ENCODE data around the gene HECTD1. TPM values are rescaled to one million over a fixed set of nuclear protein-coding genes. Genes with fewer than 3 reads are reported as not detected.
"Not testable (repeated sequence)": the region's sequence is repeated elsewhere in the genome, so short reads cannot be mapped to it uniquely, and the experiment has no call there.

HECTD1 gene
- polyA plus RNA-seq, 1 experiment, result 70.5 TPM

DNA sequence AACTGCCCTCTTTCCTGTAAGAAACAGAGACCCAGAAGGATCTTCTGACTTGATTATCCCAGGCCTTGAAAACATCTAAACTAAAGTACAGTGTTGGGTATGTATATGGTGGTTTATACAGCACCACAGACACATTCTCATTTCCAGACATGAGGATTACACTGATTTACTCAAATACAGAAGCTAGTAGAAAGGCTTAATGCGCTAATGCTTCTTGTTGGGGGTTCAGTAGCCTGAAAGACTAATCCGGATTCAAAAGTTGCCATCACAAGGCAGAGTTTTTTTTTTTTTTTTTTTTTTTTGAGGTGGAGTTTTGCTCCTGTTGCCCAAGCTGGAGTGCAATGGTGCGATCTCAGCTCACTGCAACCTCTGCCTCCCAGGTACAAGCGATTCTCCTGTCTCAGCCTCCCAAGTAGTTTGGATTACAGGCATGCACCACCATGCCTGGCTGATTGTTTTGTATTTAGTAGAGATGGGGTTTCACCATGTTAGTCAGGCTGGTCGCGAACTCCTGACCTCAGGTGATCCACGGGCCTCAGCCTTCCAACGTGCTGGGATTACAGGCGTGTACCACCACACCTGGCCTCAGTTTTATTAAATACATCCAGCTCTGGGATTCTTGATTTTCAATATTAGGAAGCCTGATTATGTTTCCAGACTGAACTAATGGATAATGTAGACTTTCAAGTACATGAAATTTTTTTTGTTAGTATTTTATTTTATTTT is 46.3 kb upstream of the HECTD1 start:
- POLR2A ChIA-PET, result no interaction called here
- no peaks in the 10 kb centered on the region for H3K27me3 ChIP-seq (ENCODE audit: control insufficient read depth, insufficient read depth, low read length)
- no peak for DNase-seq (ENCODE audit: low read depth)
- CTCF ChIA-PET, result no interaction called here
- no peak overlapping the region for H3K4me3 ChIP-seq (ENCODE audit: low read depth, low read length)
- H3K36me3 ChIP-seq (ENCODE audit: control insufficient read depth, insufficient read depth, low read length), result no peaks in the 10 kb centered on the region
- TF ChIP-seq, protein P1, sequence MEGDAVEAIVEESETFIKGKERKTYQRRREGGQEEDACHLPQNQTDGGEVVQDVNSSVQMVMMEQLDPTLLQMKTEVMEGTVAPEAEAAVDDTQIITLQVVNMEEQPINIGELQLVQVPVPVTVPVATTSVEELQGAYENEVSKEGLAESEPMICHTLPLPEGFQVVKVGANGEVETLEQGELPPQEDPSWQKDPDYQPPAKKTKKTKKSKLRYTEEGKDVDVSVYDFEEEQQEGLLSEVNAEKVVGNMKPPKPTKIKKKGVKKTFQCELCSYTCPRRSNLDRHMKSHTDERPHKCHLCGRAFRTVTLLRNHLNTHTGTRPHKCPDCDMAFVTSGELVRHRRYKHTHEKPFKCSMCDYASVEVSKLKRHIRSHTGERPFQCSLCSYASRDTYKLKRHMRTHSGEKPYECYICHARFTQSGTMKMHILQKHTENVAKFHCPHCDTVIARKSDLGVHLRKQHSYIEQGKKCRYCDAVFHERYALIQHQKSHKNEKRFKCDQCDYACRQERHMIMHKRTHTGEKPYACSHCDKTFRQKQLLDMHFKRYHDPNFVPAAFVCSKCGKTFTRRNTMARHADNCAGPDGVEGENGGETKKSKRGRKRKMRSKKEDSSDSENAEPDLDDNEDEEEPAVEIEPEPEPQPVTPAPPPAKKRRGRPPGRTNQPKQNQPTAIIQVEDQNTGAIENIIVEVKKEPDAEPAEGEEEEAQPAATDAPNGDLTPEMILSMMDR (IDR thresholded peaks at IDR 0.05; ENCODE audit: insufficient read depth, low read depth, low read length), result no peak

DNA sequence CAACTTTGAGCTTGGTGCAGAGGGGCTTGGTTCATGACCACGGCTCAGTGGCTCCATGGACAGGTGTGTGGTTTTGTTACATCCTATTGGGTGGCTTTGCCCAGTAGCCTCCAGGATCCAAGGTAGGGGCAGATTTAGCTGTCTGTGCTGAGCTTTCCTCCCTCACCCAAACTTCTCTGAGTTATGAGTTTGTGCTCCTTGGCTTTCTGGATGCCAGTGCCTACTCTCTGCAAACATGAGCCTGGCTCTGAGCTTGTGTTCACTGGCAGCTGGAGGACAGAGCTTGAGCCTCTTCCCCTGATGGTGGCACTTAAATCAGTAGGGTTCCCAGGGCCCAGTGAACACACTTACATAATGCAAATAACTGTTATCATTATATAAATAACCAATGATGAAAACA is 45.3 kb upstream of the HECTD1 start:
- Histone ChIP-seq H3K36me3 (ENCODE audit: control insufficient read depth, insufficient read depth, low read length) (no peaks in the 10 kb centered on the region), H3K4me3 (ENCODE audit: low read depth, low read length) (no peak overlapping the region), H3K27me3 (ENCODE audit: control insufficient read depth, insufficient read depth, low read length) (no peaks in the 10 kb centered on the region)
- CTCF ChIA-PET, result no interaction called here
- TF ChIP-seq, protein P1 (IDR thresholded peaks at IDR 0.05; ENCODE audit: insufficient read depth, low read depth, low read length), result no peak
- no peak for DNase-seq (ENCODE audit: low read depth)
- POLR2A ChIA-PET, result no interaction called here

DNA sequence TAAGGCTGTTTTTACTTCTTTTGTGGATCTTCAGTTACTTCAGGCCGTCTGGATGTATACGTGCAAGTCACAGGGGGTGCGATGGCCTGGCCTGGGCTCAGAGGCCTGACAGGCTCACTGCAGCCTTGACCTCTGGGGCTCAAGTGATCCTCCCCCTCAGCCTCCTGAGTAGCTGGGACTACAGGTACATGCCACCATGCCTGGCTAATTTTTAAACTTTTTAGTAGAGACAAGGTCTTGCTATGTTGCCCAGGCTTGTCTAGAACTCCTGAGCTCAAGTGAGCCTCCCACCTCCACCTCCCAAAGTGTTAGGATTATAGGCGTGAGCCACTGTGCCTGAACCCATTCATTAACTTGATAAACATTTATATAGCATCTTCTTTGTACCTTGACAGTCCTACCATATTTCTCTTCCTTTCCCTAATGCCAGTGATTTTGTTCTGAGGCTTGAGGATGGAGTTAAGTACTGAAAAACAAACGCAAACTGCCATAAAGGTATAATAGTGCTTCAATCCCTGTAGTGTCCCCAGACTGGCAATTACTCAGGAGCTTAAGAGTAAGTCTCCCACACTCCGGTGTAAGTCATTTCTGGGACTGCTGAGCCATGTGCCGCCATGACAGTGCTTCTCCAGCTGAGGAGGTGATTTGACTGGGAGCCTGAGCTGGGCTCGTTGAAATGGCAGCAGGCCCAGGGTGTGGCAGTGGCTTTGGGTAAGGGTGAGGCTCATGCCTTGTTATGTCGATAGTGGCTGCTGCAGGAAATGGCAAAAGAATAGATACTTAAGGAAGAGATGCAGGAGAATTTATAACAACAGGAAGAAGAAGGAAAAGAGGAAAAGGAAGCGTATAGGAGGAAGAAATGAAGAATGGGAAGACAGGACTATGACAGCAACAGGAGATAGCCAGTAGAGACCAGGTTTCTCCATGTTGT is 43.7 kb upstream of the HECTD1 start:
- CTCF ChIA-PET, result interaction anchor here (0.7 kb wide), 1 partner anchor 12 kb away, joined by 3 read pairs; no protein-coding TSS in a partner anchor
- no peaks in the 10 kb centered on the region for H3K27me3 ChIP-seq (ENCODE audit: control insufficient read depth, insufficient read depth, low read length)
- TF ChIP-seq, protein P1 (IDR thresholded peaks at IDR 0.05; ENCODE audit: insufficient read depth, low read depth, low read length), result no peak
- no peak for DNase-seq (ENCODE audit: low read depth)
- no peaks in the 10 kb centered on the region for H3K36me3 ChIP-seq (ENCODE audit: control insufficient read depth, insufficient read depth, low read length)
- no peak overlapping the region for H3K4me3 ChIP-seq (ENCODE audit: low read depth, low read length)
- POLR2A ChIA-PET, result no interaction called here

DNA sequence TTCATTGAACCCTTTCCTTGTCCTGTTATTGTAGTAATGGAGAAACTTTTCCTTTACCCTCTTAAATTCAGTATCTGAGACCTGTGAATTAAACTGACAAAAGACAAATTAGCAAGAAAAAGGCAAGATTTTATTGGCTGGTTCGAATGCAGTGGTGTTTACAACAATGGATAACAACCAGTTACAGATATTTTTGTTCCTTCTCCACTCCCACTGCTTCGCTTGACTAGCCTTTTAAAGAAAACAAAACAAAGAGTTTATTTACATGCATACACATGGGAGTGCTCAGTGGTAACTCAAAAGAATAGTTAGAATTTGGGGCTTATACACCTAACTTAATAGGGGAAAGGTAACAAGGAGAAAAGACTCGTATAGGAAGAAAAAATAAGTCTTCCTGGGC is 37.0 kb upstream of the HECTD1 start:
- ChIA-PET POLR2A (no interaction called here), CTCF (interaction anchor here (0.6 kb wide), 1 partner anchor 37 kb away, joined by 3 read pairs; the partner anchor contains the start of gene HECTD1)
- TF ChIP-seq, protein P1 (IDR thresholded peaks at IDR 0.05; ENCODE audit: insufficient read depth, low read depth, low read length), result no peak
- no peak for DNase-seq (ENCODE audit: low read depth)
- H3K27me3 ChIP-seq (ENCODE audit: control insufficient read depth, insufficient read depth, low read length), result no peaks in the 10 kb centered on the region
- H3K4me3 ChIP-seq (ENCODE audit: low read depth, low read length), result no peak overlapping the region
- H3K36me3 ChIP-seq (ENCODE audit: control insufficient read depth, insufficient read depth, low read length), result no peaks in the 10 kb centered on the region

DNA sequence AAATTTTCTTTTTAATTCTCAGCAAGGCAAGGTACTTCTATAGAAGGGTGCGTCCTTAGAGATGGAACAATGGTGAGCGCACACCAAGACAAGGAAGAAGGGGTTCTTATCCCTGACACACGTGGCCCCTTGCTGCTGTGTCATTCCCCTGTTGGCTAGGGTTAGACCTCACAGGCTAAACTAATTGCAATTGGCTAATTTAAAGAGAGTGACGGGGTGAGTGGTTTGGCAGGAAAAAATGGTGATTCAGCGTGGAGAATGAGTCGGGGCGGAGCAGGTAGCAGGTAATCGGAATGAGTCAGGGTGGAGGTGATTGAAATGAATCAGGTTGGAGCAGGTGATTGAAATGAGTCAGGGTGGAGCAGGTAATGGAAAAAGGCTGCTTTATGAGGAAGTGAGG is 36.3 kb upstream of the HECTD1 start:
- TF ChIP-seq, protein P1 (IDR thresholded peaks at IDR 0.05; ENCODE audit: insufficient read depth, low read depth, low read length), result no peak
- no peak for DNase-seq (ENCODE audit: low read depth)
- no peaks in the 10 kb centered on the region for H3K27me3 ChIP-seq (ENCODE audit: control insufficient read depth, insufficient read depth, low read length)
- no peaks in the 10 kb centered on the region for H3K36me3 ChIP-seq (ENCODE audit: control insufficient read depth, insufficient read depth, low read length)
- ChIA-PET CTCF (no interaction called here), POLR2A (no interaction called here)
- H3K4me3 ChIP-seq (ENCODE audit: low read depth, low read length), result no peak overlapping the region

DNA sequence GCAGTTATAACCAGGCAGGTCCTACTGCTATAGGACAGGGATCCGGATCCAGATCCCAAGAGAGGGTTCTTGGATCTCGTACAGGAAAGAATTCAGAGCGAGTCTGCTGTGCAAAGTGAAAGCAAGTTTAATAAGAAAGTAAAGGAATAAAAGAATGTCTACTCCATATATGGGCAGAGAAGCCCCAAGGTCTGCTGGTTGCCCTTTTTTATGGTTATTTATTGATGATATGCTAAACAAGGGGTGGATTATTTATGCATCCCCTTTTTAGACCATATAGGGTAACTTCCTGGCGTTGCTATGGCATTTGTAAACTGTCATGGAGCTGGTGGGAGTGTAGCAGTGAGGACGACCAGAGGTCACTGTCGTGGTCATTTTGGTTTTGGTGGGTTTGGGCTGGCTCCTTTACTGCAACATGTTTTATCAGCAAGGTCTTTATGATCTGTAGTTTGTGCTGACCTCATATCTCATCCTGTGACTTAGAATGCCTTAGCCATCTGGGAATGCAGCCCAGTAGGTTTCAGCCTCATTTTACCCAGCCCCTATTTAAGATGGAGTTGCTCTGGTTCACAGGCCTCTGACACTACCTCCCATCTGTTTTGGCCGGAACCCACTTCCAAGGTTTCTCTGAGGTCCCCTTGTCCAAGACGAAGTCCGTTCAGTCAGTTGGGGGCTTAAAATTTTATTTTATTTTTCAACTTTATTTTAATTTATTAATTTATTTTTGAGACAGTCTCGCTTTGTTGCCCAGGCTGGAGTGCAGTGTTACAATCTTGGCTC is 34.8 kb upstream of the HECTD1 start:
- CTCF ChIA-PET, result interaction anchor here (1.2 kb wide), 1 partner anchor 14 kb away, joined by 4 read pairs; no protein-coding TSS in a partner anchor
- H3K4me3 ChIP-seq (ENCODE audit: low read depth, low read length); H3K36me3 ChIP-seq (ENCODE audit: control insufficient read depth, insufficient read depth, low read length); POLR2A ChIA-PET; H3K27me3 ChIP-seq (ENCODE audit: control insufficient read depth, insufficient read depth, low read length); DNase-seq (ENCODE audit: low read depth): not testable (repeated sequence)

Measured in BJ (cell line).